Epithelial cell of proximal tubule (primary cell): ENCODE measurements around the gene SLC1A7. TPM values are rescaled to one million over a fixed set of nuclear protein-coding genes. Genes with fewer than 3 reads are reported as not detected.

Source experiments
- DNase-seq: peaks from one replicate; pipeline ENCODE4 v3.0.0-alpha.2; 2011; ENCODE audit warnings: low read depth
- H3K4me3 ChIP-seq: 2 replicates; pipeline ENCODE4 v1.5.1; 2011; ENCODE audit warnings: low read depth, mild to moderate bottlenecking, low read length
- CTCF ChIP-seq: conservative IDR thresholded peaks from 2 replicates; pipeline ENCODE4 v1.5.1; 2012; ENCODE audit warnings: low read depth, mild to moderate bottlenecking, low read length
- total RNA-seq: library from RNA; depleted of rRNA; stranded (reverse); fragments of >200 nt; gene quantifications from 2 replicates; pipeline ENCODE4 v1.2.3, GENCODE V29; 2015

SLC1A7 gene
- total RNA-seq, 1 donor from 2014 or later, result not detected

- no peak for DNase-seq
- no peak overlapping the region for H3K4me3 ChIP-seq
- no peak for TF ChIP-seq CTCF
Measured at GRCh38 chr1:53107570-53108322, 34.7 kb downstream of the SLC1A7 start.

DNA sequence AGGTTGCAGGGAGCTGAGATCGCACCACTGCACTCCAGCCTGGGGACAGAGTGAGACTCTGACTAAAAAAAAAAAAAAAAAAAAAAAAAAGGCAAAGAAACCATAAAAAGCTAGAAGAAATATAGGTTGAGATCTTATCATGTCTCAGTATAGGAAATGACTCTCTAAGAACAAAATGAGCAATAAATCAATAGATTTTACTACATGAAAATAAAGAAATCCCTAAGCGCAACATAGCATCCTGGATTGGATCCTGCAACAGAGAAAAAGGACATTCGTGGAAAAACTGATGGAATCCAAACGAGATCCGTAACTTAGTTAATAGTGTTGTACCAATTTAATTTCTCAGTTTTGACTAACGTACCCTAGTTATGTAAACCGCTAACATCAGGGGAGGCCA, 35.3 kb downstream of the SLC1A7 start:
- no peak for DNase-seq
- H3K4me3 ChIP-seq, result no peak overlapping the region
- no peak for TF ChIP-seq CTCF

- no peak for DNase-seq
- TF ChIP-seq CTCF, result no peak
- H3K4me3 ChIP-seq, result no peak overlapping the region
Measured at GRCh38 chr1:53104289-53104913, 38.0 kb downstream of the SLC1A7 start.

- H3K4me3 ChIP-seq, result no peak overlapping the region
- DNase-seq, result no peak
- TF ChIP-seq CTCF, result no peak
Measured at GRCh38 chr1:53094533-53094919, 47.9 kb downstream of the SLC1A7 start.

DNA sequence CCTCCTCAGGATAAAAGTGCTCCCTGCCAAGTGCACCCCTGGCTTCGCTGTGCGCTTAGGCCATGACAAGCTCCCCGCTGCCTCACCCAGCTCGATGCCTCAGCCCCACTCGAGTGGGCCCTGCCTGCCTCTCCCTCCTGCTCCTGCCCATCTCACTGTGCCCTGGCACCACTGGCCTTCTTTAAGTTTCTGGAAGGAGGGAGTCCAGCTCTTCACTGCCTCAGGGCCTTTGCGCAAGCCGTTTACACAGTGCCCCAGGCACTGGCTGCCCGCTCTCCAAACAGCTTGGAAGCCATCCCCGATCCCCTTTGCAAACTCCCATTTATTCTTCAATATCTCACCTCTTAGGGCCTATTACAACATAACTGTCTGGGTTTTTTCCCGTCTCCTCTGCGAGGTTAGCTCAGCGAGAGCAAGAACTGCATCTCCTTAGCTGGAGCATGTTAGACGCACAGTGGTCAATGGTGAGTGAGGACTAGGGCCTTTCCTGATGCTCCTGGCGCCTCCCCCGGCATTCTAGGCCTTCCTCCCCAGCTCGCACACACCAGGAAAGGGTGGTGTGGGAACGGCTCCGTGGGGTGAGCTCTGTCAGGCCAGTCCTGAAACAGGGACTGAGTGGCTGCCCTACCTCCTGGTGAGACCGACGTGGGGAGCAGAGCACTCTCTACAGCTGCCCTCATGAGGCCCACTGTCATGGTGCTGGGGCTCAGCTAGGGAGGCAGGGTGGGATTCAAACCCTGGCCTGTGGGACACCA, 48.5 kb downstream of the SLC1A7 start:
- TF ChIP-seq CTCF, result no peak
- DNase-seq, result no peak
- no peak overlapping the region for H3K4me3 ChIP-seq

DNA sequence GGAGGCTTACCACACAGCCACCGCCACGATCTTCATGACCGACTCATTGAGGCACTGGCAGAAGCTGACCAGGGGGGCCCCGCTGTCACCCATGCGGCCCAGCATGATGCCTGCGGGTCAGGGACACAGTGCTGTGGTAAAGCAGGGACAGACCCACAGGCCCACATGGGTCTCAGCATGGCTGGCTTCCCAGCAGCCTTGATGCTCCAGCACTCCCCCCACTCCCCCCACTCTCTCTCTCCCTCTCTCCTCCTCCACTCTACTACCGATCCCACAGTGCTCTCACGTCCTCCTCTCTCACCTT, 49.0 kb downstream of the SLC1A7 start:
- no peak for TF ChIP-seq CTCF
- DNase-seq, result no peak
- no peak overlapping the region for H3K4me3 ChIP-seq
